GM12872 (cell line): ENCODE data around the gene ITGA11.

Experiments
- TF ChIP-seq, protein P1 (sequence below): IDR thresholded peaks from 3 replicates; pipeline ENCODE4 v1.5.1; 2011; ENCODE audit warnings: low read depth, mild to moderate bottlenecking, low read length, moderate library complexity; ENCODE audit not compliant: insufficient read depth

Gene ITGA11

DNA sequence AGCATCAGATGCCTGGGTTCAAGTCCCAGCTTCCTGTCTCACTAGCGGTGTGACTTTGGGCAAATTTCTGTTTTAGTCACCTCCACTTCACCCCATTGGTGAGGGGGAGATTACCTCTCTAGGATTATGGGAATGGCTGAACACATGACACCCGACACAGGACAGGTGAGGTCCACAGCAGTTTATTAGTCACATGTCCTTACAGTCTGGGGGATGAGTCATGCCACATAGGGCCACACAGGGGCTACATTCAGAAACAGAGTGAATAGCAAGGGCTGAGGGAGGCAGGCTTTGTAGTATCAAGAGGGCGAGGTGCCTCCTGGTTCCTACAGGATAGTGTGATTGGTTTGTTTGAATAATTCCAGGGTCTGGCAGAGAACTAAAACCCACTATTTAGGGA is 15.2 kb upstream of the ITGA11 start:
- TF ChIP-seq, protein P1, sequence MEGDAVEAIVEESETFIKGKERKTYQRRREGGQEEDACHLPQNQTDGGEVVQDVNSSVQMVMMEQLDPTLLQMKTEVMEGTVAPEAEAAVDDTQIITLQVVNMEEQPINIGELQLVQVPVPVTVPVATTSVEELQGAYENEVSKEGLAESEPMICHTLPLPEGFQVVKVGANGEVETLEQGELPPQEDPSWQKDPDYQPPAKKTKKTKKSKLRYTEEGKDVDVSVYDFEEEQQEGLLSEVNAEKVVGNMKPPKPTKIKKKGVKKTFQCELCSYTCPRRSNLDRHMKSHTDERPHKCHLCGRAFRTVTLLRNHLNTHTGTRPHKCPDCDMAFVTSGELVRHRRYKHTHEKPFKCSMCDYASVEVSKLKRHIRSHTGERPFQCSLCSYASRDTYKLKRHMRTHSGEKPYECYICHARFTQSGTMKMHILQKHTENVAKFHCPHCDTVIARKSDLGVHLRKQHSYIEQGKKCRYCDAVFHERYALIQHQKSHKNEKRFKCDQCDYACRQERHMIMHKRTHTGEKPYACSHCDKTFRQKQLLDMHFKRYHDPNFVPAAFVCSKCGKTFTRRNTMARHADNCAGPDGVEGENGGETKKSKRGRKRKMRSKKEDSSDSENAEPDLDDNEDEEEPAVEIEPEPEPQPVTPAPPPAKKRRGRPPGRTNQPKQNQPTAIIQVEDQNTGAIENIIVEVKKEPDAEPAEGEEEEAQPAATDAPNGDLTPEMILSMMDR = no peak

DNA sequence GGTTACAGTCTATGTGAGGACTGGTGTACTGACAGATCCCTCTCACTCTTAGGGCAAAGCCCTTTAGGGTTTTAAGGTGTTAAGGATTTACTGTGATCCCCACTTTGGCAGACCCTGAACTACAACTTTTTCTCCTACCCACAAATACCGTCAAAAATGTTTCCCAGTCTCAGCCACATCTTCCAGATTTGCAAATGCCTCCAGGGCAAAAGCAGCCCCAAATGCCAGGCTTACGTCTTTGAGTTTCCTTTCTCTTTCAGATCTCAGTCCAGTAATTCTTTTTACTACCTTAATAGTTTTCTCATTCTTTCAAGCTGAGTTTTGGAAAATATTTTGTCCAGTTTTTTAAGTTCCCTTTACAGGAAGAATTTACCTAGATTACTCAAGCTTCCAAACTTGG is 13.4 kb upstream of the ITGA11 start:
- TF ChIP-seq, protein P1 = no peak

DNA sequence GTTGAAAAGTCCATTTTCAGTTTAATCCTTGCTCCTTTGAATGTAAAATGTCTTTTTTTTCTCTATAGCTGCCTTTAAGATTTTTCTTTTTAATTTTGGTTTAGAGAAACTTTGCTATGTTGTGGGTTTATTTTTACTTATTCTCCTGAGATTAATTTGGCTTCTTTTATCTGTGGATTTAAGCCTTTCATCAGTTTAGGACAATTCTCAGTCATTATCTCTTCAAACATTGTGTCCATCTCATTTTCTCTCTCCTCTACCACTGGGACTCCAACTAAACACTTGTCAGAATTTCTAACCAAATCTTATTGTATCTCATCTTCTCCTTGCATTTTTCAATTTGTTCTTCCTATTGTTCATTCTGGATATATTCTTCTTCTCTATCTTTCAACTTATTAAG is 12.4 kb upstream of the ITGA11 start:
- TF ChIP-seq, protein P1 = no peak

DNA sequence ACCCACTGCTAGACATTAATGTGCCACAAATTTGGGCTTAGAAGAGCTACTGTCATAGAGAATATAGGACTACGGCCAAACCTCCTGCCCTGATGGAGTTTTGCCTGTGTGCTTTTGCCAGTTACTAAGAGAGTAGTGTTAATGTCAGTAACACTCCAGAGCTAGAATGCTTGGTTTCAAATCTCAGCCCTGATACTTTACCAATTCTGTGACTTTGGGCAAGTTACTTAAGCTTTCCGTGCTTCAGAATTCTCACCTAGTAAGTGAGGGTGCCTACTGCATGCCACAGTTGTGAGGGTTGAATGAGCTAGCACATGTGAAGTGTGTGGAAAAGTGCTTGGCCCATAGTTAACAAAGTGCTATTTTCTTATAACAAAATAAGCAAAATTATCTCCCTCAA is 10.9 kb upstream of the ITGA11 start:
- TF ChIP-seq, protein P1 = no peak

GRCh38 chr15:68442041-68442440 is 10.1 kb upstream of the ITGA11 start:
- TF ChIP-seq, protein P1 = no peak

DNA sequence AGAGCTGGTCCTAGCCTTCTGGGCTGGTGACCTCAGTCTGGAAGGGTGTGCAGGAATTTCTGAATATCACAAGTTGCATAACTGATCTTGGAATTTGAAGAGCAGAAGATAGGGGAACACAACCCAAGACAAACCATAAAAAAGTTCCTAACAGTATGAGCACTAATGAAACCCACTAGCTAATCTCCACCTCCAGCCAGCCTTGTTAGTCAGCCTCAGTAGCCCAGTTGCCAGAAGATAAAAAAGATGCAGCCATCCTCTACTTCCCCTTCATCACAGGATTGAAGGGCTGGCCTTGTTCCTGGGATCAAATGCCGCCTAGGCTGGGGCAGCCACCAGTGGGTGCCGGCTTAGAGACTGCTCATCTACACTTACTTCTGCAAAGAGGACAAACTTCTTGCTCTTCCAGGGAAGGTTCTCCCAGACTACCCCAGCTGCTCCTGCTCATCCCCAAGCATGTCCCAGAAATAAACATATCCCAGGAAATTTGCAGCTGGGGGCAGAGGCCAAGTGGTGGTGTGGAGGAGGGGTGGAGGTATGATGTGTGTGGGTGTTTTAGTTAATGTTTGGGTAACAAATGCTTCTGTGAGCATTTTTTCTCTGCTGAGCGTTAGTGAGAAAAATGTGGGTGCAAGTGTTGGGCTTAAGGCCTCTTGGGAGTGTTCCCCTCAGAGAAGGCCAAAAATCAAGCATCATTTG is 9.2 kb upstream of the ITGA11 start:
- TF ChIP-seq, protein P1 = no peak

GRCh38 chr15:68440136-68440535 is 8.2 kb upstream of the ITGA11 start:
- TF ChIP-seq, protein P1 = no peak

DNA sequence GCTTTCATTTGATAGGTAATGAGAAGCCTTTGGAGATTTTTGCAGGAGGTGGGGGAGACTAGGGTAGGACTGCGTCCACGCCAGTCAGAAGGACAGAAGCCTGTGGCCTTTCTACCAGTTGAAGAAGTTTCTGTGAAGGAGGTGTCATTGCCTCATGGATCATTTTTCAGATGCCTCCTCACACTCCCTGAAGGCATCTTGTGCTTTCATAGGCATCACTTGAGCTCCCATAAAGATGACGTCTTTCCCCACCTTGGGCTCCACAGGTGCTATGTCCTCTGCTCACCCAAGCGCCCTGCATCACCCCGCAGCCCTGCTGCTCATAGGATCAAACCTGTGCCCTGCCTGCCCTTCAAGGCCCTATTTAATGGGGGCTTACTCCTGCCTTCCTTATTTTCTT is 7.5 kb upstream of the ITGA11 start:
- TF ChIP-seq, protein P1 = no peak
